ENCODE data around the gene TMEM221.

The TMEM221 gene

DNA sequence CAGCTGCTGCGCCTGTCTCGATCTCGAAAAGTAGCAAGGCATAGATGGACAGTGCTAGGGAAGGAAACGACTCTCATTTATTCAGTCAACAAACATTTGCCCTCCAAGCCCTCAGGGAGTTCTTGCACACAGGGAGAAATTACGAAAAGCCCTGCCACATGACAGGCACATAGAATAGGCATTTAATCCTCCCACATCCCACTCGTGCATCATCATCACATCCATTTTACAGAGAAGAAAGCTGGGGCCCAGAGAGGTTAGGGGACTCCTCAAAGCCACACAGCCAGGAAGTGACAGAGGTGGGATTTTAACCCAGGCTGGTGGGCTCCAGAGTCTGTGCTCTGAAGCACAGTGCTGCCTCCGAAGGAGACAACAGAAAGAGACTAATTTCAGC lies 11.6 kb downstream of the TMEM221 start:
- no peak for DNase-seq

DNA sequence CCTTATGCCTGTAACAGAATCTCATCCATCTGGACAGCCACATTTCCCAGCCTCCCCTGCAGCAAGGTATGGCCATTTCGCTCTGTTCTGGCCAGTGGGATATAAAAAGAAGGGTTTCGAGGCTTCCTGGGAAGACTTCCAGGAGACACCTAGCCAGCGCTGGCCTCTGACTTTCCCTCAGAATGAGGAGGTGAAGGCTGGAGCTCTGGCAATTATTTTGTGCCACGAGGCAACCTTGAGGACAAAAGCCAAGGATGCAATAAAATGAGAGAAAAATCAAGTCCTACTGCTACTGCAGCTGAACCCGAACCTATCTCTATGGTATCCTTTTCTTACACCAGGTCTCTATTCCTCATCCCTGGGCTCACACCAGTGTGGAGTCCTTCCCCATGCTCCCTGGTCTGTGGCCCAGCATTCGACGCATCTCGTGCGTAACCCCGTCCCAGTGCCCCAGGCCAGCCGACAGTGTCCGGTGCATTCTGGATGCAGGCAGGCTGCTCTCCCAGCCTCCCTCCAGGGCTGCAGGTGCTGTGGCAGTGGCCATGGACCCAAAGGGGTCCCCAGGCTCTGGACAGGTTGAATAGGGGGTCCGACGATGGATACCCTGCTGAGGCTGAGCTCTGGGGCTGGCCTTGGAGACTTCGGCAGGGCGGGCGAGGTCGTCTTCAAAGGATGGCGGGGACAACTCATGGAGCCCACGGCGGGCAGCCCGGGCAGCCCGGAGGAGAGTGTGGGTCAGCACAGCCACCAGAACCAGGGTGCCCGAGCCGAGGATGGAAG lies 12.2 kb downstream of the TMEM221 start:
- DNase-seq = no peak

DNA sequence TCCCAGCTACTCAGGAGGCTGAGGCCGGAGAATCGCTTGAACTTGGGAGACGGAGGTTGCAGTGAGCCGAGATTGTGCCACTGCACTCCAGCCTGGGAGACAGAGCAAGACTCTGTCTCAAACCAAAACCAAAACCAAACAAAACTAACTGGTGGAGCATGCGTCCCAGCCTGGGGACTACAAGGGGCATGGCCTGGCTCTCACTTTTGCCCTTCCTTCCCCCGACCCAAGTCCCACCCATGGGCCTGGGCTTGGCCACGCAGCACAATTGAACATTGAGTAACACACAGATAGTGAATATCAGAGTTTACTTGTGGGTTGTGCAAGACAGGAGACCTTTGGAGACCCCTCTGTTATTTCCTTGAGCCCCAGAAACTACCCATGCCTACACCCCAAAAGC lies 13.2 kb downstream of the TMEM221 start:
- no peak for DNase-seq

DNA sequence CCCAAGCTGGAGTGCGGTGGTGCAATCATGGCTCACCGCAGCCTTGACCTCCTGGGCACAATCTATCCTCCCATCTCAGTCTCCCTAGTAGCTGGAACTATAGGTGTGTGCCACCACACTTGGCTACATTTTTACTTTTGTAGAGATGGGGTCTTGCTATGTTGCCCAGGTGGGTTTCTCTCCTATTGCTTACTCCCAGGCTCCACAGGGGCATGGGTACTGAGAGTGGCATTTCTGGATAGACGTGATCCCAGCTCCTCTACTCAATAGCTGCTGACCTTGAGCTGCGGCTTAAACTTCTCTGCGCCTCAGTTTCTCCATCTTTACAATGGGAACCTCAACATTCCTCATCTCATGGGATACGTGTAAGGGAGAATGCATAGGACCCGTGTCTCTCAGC lies 17.1 kb downstream of the TMEM221 start:
- DNase-seq = no peak

DNA sequence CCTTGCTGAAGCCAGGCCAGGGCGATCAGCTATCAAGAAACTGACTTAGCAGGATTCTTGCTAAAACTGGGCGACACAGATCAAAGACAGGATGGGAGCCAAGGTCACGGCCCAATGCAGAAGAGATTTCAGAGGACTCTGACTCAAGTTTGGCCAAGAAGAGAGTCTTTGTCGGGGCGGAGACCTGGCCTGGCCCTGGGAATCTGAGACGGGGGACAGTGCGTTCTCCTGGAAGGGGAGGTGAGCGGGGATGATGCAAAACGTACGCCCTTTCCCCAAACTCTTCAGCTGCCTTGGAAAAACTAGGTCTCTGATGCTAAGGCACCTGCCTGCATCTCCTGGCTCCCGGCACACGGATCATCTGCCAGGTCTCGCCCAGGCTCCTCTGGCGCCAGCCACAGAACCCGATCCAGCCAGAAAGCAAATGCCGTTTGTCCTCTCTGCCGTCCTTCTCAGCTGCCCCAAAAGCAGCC lies 18.8 kb downstream of the TMEM221 start:
- no peak for DNase-seq

DNA sequence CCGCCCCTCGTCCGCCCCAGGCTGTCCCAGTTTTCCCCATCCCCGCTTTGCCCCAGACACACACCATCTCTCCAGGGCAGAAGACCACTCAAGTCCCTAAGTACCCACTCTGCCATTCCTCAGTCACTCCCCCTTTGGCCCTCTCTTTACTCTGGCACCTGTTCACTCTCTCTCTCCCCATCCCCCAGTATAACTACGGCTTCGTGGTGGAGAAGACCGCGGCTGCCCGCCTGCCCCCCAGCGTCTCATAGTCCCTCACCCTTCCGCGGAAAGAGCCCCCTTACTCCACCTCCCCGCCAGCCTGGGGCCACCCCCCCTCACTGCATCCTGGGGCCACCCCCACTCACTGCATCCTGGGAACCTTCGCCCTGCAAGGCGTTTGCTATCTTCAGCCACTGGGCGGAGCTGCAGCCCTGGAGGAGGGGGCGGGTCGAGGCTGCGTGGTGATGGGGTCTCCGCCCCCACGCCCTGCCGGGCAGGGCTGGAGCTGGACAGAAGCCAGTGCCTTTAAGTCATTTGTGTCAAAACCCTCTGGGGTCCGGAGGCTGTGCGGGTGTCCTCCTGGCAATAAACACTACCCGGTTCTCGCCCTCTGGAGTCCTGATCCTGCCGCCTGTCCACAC lies 23.6 kb downstream of the TMEM221 start:
- DNase-seq = peak; percentile 68

DNA sequence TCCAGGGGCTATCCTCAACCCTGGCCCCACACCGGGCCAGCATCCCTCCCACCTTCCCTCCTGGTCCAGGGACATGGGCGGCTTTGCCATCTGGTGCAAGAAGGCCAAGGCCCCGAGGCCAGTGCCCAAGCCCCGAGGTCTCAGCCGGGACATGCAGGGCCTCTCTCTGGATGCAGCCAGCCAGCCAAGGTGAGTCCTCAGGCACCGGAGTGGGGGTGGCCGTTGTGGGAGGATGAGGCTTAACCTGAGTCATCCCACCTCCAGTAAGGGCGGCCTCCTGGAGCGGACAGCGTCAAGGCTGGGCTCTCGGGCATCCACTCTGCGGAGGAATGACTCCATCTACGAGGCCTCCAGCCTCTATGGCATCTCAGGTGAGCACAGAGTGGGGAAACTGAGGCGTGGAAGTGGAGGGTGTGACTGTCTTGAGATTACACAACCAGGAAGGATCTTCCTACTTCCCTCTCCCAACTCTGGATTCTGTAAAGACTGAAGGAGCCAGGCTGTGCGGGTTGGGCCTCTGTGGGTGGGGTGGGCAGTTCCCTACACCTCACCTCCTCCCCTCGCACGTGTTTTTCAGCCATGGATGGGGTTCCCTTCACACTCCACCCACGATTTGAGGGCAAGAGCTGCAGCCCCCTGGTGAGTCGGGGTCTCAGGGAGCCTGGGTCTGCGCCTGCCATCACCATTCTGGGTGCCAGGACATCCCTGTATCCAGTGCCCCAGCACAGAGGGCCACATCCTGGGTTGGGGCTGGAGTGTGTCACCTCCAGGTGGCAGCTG lies 24.8 kb downstream of the TMEM221 start:
- DNase-seq = no peak

DNA sequence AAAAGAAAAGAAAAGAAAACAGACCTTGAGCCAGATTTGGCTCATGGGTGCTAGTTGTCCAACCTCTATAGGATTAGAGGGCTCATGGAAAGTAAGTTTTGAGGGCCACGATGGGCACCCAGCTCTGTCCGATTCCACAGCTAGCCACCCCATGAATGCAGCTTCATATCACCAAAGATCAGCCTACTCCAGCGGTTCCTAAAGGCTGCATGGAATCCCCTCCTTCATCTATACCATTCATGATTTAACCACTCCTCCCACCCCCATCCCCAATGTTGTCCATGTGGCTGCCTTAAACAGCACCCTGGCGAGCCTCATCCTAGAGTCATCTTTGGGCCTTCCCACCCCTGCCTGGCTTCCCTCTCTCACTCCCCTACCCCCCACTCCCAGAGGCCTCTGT lies 26.5 kb downstream of the TMEM221 start:
- no peak for DNase-seq

DNA sequence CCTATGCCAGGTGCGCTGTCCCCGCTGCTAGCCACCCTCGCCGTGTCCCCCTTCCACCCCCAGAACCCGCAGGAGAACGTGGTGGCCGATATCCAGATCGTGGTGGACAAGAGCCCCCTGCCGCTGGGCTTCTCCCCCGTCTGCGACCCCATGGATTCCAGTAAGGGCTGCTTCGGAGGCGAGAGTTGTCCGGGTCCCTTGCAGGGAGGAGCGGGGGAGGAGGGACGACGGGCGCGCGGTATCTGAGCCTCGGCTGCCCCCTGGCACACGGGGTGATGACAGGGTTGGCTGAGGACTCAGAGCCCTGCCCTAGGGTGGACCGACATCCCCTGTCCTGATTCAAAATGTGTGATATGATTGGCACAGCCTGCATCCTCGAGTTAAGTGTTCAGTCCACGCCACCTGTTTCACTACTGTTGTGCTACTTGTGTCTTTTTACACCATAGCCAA lies 28.0 kb downstream of the TMEM221 start:
- DNase-seq = peak; percentile 74

DNA sequence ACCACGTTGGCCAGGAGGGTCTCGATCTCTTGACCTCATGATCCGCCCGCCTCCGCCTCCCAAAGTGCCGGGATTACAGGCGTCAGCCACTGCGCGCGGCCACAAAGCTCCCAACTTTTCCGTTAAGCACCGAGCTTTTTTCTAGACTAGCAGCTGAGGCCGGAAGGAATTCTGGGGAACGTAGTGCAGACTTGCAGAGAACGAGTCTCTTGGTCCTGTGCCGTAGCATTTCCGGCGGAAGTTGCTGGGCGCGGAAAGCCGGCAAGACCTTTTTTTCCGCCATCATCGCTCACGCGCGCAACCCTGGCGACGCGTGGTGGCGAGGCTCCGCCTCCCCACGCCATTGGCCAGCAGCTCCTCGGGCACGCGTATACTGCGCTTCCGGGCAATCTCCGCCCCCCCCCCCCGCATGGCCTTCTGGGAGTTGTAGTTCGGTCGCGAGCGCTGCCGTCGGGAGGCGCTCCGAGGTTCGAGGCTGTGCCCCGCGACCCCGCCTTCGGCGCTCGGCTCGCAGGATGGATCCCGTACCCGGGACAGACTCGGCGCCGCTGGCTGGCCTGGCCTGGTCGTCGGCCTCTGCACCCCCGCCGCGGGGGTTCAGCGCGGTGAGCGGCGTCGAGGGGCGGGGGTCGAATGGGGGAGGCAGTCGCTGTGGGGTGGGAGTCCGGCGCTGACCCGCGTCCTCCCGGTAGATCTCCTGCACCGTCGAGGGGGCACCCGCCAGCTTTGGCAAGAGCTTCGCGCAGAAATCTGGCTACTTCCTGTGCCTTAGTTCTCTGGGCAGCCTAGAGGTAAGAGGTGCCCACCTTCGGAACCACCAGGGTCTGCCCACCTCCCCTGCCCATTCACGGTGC lies 28.6 kb downstream of the TMEM221 start, which contains the start of gene MVB12A:
MVB12A (plus strand) TSS at position 427 of the 854 bp plus-strand sequence; CDS start at position 516, 89 bp downstream.
- DNase-seq = peak; percentile 95

DNA sequence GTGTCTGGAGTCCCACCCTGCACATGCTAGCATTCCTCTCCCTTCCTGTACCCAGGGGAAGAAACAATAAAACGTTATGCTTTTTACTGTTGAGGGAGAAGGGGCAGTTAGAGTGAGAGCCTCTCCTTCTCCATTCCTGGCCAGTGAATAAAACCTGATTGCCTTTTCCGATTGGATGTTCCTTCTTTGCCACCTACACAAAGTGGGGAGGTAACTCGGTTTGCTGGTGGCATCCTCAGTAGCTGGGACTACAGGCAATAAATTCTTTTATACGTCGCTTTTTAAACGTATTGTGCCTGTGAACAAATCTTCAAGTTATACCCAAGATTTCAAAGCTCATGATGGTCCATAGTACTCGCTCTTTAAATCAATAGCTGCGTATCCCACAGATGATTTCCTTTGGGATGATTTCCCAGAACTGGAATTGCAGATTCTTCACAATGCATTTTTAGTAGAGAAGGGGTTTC lies 29.3 kb downstream of the TMEM221 start:
- DNase-seq = no peak

DNA sequence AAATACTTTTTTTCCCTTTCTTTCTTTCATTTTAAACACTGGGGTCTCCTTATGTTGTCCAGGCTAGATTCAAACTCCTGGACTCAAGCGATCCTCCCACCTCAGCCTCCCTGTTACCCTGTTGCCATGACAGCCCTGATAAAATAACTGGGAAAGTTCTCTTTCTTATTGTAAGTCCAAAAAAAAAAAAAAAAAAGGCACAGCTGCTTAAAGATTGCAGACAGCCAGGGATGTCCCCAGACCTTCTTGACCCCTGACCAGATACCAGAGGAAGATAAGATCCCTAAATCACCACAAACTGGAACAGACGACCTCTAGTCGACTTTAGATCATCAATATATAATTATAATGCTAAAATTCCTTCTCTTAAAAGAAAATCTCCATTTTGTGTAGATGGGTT lies 29.8 kb downstream of the TMEM221 start:
- DNase-seq = no peak

DNA sequence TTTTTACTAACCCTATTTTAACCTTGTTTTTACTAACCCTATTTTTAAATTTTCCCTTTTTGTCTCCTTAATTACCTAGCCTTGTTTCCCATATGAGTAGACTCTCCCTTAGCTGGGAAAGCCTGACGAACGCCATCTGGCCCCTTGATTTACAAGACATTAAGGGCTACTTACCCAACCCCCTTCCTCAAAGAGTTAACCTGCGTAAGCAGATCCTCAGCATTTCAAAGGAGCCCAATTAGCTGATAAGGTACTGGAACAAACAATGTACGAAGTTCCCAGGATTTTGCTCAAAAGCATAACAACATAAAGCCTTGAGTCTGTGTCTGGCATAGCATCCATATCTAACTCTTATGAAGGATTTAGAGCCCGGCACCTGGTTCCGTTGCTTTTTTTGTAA lies 33.3 kb downstream of the TMEM221 start:
- no peak for DNase-seq

DNA sequence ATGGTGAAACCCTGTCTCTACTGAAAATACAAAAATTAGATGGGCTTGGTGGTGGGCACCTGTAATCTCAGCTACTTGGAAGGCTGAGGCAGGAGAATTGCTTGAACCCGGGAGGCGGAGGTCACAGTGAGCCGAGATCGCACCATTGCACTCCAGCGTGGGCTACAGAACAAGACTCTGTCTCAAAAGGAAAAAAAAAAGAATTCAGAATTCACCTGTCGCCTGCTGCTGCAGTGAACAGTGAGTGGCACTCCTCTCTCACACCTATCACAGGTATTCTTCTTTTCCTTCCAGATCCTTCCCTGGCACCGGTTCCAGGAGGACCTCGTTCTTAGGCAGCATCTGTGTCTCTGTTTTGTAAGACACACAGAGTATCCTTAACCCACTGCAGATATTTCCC lies 34.4 kb downstream of the TMEM221 start:
- no peak for DNase-seq

DNA sequence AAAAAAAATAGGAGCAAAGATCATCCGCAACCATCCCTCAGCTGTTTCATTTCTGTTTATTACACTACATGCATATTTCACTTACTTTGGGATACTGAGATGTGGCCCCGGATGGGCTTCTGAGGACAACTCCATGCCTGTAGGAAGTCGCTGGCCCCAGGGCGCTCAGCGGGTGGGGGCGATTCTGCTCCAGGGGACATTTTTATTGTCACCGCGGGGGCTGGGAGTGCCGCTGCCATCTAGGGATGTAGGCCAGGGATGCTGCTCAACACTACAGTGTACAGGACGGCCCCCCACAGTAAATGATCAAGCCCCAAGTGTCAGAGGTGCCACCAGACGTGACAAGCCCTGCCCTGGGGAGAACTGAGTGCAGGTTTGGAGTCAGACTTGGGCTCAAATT lies 36.7 kb downstream of the TMEM221 start:
- DNase-seq = no peak

DNA sequence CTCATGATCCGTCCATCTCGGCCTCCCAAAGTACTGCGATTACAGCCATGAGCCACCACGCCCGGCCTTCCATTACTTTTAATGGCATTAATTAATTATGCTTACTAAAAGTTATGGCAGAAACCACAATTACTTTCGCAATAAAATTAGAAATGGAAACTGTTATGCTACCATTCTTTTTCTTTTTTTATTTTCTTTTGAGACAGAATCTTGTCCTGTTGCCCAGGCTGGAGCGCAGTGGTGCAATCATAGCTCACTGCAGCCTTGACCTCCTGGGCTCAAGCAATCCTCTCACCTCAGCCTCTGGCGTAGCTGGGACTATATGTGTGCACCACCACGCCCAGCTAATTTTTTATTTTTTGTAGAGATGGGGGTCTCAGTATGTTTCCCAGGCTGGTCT lies 38.5 kb downstream of the TMEM221 start:
- DNase-seq = no peak

DNA sequence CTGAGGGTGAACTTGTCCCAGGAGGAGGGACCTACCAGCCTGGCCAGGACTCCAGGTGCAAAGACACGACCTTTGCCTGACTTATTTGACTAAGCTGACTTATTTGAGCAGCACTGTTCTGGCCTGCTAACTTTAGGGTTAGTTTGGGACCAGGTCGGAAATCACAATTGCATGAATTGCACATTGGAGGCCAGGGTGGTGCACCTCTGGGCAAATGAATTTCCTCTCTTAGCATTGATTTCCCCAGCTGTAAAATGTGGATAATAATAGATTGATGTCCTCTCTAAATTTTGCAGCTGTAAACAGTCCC lies 41.6 kb downstream of the TMEM221 start:
- DNase-seq = no peak

DNA sequence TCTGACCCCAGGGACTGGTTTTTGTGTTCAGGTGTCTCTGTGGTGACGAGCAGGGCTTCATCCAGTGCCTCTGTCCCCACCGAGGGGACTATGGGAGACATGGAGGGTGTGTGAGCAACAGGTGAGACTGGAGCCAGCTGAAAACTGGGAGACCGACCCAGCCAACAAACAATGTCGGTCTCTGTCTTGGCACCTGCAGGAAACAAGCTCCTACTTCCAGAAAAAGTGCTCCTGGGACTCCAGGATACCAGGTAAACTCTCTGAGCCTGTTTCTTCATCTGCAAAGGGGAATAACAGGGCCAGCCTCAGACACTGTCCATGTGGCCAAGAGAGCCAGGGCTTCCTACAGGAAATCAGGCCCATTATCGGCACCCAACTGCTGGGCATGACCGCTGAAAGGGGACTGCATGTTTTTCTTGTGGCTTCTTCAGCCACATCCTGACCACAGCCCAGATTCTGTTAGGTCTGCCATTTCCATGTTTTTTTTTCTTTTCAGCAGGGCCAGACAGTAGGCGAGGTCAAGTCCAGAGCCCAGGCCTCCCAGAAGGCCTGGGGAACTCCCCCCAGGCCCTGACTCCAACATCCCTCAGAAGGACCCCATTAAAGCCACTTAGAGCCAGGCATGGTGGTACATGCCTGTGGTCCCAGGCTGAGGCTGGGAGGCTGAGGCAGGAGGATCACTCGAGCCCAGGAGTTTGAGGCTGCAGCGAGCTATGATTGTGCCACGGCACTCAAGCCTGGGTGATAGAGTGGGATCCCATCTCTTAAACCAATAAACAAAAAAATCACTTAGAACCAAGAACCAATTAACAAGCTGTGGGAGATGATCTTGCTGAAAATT lies 42.2 kb downstream of the TMEM221 start:
- peak; percentile 78 for DNase-seq

DNA sequence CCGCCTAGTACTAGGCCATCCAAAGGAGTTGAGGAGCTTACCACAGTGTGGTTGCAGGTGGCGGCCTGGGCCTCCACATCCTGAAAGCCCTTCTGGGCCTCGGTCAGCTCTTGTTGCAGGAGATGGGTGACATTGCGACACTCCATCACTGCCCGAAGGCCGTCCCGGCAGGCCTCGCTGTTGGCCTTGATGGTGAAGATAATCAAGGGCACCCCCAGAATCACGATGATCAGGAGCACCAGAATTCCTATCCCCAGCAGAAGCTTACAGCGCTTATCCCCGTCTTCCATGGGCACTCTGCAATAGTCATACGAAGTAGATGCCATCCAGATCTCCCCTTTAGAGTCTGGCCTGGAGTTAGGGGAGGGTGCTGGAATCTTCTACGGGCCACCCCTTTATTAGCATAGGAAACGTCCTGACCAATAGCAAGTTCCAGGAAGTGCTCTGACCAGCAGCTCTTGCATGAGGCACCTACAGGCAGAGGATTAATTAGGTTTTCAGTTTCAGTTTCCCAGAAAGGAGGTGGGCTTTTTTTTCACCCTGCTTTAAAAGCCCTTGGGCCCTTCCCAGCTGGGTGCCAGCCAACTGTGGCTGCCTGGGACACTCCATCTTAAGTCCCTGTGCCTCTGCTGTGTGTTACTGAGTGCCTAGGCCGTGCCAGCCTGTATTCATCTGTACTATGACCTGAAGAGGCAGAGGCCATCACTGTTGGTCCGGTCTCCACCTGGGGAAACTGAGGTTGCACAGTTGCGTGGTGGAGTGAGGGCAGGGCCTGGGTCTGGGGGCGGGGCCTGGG lies 43.0 kb downstream of the TMEM221 start, which contains the start of gene BST2:
BST2 (minus strand) TSS at position 381 of the 796 bp plus-strand sequence; CDS start at position 326, 55 bp downstream.
- peak; percentile 77 for DNase-seq

DNA sequence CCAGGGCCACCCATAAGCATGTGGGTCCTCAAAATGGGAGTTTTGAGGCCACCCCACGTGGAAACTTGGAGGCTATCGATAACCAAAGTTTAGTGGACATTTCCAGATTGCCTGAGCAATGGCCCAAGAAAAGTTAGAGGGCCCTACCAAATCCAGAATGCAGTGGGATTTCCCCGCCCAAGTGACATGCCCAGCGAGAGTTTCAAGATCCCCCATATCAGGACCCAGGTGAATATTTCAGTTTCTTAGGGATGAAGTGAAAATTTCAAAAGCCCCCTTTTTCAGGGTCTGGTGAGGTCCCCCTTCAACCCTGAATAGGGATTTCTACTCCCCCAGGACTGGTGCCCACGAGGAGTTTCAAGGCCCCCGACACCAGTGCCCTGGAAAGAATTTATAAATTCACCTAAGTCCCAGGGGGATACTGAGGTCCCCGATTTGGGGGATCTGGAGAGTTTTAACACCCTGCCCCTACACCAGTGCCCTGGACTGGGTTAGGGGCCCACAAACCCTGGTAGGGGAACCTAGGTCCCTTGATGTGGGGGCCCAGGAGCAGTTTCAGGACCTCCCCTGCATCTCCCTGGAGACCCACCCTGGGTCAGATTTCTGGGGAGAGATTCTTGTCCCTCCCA lies 43.7 kb downstream of the TMEM221 start:
- no peak for DNase-seq

Measured in activated CD8-positive, alpha-beta memory T cell treated with anti-CD3 and anti-CD28 coated beads for 24 hours (primary cell).